NCI-H1436 (cell line): ENCODE data around the gene CLIC3.

Experiments
- DNase-seq: peaks from one replicate; lab custom pipeline; 2025; lab: John Stamatoyannopoulos, UW

CLIC3 gene

DNA sequence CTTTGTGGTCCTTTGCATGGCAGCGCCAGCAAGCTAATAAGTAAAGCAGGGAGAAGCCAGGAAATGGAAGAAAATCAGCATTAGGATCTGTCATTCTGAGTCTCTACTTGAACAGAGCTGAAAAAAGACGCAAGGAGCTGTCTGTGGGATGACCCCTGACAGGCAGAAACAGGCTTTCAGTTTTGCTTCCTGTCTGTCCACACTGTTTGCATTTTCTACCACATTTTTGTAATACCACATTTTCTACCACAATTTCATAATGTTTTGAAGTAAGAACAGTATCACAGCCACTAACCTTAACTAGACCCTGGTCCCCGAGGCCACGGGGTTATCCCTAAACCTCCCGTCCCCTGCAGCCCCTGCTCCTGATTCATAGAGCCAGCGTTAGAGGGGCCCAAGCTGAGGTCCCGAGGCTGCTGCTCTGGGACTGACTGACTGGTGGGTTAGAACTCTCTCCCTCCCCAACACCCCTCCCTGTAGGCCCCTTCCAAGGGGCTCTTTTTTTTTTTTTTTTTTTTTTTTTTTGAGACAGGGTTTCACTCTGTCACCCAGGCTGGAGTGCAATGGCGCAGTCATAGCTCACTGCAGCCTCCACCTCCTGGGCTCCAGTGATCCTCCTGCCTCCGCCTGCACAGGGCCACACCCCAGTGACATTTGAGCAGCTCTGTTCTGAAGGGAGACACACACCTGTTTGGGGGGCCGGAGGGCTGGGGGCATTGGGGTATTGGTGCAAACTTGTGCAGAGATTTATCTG is 4.0 kb upstream of the CLIC3 start:
- no peak for DNase-seq

- DNase-seq: no peak
These were observed 1.5 kb upstream of the CLIC3 start for GRCh38 chr9:136997830-136998234.

- no peak for DNase-seq
These were observed 1.0 kb upstream of the CLIC3 start for GRCh38 chr9:136997371-136997770.

DNA sequence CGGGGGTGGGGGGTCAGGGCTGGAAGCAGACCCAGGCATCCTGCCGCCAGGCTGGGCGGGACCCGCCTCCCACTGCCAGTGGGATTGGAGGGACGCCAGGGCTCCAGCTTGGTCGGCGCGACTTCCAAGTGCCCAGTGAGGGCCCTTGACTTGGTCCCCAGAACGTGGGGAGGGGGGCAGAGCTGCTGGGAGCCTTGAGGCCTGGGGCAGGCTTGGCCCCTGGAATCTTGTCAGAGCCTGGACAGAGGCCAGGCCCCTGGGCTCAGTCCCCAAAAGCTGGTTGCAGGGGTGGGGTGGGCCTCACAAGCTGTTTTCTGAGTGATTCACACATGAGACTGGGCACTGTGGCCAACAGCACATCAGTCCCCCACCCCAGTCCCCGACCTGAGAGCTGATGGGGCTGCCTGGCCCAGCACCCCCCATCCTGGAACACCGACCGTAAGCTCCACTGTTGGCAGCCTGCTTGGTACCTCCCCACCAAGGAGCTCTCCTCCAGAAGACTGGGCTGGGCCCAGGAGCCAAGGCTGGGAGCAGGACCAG is 526 bp downstream of the CLIC3 start:
- no peak for DNase-seq

GRCh38 chr9:136995362-136995761 is 1.0 kb downstream of the CLIC3 start:
- no peak for DNase-seq

GRCh38 chr9:136994888-136995230 is 1.5 kb downstream of the CLIC3 start:
- no peak for DNase-seq

DNA sequence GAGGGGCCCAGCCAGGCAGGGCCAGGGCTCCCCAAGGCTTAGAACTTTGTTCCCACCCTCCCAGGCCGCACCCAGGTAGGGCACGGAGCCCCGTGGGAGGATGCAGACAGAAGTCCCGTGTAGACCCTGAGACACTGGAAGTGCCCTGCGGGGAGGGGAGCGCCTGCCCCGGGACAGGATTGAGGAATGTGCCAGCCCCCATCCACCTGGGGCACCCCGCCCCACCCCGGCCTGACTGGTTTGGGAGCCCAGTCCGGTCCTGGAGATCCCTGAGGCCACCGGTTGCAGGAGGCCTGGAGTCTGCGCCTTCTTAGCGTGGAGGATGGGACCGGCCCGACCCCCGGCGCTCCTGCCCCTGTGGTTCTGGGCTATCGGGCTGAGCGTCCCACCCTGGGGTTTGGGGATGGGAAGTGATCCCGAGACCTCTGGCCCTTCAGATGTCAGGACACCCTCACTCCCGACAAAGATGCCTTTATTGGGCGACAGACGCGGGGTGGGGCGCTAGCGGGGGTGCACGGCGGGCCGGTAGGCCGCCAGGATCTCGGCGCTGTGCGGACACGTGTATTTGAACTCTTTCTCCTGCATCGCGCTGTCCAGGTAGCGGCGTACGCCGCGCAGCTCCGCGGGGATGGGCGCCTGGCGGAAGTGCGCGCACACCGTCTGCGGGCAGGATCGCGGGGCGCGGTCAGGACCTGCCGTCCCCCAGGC is 2.0 kb downstream of the CLIC3 start:
- DNase-seq: no peak

DNA sequence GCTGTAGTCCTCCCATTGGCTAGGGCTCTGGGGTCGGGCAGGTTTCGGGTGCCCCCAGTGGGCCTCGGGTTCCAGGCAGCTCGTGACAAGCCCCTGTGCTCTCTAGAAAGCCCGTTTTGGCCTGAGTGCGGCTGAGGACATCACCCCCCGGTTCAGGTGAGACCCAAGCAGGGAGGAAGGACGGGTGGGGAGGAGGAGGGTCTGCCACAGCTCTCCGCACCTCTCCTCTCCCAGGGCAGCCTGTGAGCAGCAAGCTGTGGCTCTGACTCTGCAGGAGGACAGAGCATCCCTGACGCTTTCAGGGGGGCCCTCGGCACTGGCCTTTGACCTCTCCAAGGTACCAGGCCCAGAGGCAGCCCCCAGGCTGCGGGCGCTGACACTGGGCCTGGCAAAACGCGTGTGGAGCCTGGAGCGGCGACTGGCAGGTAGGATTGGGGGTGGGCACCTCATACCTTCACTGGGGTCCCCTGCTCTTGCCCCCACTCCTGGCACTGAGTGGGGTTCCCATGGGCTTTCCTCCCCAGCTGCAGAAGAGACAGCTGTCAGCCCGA is 3.5 kb downstream of the CLIC3 start:
- no peak for DNase-seq

DNA sequence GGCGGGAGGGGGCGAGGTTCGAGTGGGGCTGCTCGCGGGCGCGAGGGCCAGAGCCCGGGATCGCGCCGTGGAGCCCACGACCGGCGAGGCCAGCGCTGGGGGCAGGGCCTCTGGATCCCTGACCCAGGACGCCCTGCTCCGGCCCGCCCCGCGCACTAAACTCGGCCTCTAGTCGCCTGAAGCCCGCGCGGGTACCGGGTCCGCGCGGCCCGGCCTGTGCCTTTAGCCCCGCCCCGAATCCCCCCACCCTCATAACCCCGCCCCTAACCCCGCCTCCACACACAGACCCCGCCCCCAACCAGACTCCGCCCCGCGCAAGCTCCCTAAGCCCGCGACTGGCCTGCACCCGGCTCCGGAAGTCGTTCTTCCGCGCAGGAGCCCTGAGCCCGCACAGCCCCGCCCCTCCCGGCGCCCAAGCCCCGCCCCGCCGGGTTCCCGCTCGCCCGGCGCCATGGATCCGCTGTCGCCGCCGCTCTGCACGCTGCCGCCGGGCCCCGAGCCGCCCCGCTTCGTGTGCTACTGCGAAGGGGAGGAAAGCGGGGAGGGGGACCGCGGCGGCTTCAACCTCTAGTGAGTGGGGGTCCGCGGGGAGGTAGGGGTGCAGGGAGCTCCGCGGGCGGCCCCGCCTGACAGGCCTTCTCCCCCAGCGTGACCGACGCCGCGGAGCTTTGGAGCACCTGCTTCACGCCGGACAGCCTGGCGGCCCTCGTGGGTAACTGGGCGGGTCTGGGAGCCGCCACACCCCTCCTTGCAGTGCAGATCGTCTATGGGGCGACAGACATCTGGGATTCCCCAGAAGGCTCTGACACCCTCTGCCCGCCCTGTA is 4.2 kb downstream of the CLIC3 start, which contains the start of gene PAXX:
PAXX (plus strand) TSS at position 430 of the 826 bp plus-strand sequence; CDS start at position 452, 22 bp downstream.
- peak; percentile 84 for DNase-seq

DNA sequence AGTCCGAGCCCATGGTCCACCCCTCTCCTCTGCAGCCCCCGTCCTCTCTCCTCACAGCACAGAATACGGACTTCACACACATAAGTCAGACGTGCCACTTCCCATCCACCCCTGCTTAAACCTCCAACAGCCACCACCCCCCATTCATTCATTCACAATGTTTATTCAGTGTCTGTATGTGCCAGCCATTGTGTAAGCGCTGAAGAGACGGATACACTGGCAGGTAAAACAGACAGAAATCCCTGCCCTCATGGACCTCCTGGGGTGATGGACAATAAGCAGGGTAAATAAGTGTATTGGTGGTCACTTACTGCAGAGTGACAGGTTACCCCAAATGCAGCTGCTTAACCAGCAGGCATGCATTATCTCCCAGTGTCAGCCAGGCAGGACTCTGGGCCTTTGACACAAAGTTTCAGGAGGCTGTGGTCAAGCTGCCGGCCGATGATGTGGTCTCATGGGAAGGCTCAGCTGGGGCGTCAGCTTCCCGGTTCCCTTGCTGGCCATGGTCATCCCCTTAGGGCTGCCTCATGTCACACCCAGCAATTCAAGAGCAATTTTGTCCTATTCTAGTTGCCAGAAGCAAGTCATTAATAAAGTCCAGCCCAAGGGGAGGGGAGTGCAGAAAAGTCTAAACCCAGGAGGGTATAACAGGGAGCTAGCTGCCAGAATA is 6.0 kb downstream of the CLIC3 start:
- no peak for DNase-seq

DNA sequence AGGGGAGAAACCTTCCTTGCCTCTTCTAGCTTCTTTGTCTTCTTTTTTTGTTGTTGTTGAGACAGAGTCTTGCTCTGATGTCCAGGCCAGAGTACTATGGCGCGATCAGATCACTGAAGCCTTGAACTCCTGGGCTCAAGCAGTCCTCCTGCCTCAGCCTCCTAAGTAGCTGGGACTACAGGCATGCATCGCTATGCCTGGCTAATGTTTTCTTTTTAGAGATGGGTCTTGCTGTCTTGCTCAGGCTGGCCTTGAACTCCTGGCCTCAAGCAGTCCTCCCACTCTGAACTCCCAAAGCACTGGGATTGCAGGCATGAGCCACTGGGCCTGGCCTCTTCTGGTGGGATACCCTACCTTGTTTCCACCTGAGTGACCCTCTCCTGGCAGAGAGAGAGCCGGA is 7.5 kb downstream of the CLIC3 start:
- DNase-seq: no peak

GRCh38 chr9:136985853-136986252 is 10.5 kb downstream of the CLIC3 start:
- DNase-seq: no peak

GRCh38 chr9:136985027-136985602 is 11.3 kb downstream of the CLIC3 start:
- no peak for DNase-seq

- no peak for DNase-seq
These were observed 11.8 kb downstream of the CLIC3 start for GRCh38 chr9:136984464-136985026.

- DNase-seq: no peak
These were observed 12.6 kb downstream of the CLIC3 start for GRCh38 chr9:136983656-136984314.

- no peak for DNase-seq
These were observed 13.2 kb downstream of the CLIC3 start for GRCh38 chr9:136983167-136983566.

- DNase-seq: no peak
These were observed 13.9 kb downstream of the CLIC3 start, which contains the start of gene LCNL1 for GRCh38 chr9:136982232-136983051. Gene LCNL1 (plus strand): TSS chr9:136982993. CDS start chr9:136983587, 594 bp downstream.

GRCh38 chr9:136981588-136982231 is 14.7 kb downstream of the CLIC3 start:
- DNase-seq: no peak
